HG03575 (cell line): Measurements from ENCODE around the gene CAPN15.

Experiments
- ATAC-seq: cut with Tn5 transposase; IDR thresholded peaks from one replicate; pipeline ENCODE4 v1.9.1; 2021; ENCODE audit not compliant: unreplicated experiment, insufficient number of reproducible peaks, low FRiP score; ENCODE audit errors: extremely low read depth

The CAPN15 gene

DNA sequence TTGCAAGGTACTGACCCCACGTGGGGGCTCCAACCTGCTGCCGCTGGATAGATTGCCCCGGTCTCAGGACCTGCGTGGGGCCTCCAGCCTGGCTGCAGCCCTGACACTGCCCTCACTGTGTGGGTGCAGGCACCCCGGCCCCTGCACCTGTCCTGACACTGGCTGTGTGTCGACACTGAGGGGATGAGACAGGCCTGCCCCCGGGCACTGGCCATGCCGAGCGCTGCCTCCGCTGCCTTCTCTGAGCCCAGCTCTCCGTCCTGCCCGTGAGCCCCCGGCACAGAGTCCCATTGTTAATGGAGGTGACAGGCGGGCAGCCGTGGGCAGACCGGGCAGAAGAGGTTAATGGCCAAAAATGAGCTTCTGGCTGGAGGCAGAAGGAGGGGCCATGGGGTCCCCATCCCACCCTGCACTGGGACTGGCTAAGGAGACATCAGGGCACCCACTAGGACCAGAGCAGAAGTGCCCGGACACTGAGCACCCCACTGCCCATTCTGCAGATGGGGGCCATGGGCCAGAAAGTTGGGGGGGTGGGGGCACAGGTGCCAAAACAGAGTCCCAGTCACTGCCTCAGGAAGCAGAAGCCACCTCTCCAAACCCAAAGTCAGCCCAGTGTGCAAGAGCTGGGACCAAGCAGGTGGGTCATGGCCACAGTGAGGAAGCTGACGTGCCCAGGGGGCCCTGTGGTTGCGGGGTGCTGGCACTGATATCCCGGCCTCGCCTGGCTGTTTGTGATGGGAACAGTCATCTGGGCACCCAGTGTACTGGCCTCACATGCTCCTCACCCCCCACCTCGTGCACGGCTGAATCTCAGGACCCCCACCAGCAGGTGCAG is 30.2 kb downstream of the CAPN15 start:
- no peak for ATAC-seq

DNA sequence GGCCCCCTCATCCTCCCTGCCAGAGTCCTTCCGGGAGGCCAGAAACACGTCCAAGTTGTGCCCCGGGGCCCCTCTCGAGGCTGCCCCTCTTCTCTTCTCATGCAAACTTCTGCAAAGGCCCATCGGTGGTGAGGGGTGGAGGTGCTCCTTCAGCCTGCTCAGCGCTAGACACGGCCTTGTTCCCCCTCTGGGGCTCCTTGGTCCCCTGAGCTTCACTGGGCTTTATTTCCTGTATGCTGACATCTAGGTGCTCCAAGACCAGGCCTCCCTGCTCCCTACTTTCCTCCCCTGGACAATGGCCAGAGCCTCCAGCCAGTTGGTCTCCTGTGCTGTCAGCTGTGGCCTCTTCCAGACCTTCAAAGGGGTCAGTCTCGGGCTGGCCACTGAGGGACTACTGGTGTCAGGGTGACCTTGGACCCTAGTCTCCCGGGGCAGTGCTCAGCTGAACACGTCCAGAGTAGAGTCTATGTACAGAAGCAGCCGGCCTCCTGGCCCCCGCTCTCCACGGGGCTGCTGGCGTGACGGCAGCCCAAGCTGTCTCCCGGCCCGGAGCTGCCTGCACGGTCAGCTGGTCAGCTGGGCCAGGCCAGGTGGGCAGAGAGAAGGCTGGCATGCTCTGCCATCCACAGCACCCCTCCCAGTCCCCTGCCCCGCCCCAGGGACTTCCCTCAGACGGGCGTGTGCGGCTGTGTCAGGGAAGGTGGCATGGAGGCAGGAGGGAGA is 30.9 kb downstream of the CAPN15 start:
- no peak for ATAC-seq

DNA sequence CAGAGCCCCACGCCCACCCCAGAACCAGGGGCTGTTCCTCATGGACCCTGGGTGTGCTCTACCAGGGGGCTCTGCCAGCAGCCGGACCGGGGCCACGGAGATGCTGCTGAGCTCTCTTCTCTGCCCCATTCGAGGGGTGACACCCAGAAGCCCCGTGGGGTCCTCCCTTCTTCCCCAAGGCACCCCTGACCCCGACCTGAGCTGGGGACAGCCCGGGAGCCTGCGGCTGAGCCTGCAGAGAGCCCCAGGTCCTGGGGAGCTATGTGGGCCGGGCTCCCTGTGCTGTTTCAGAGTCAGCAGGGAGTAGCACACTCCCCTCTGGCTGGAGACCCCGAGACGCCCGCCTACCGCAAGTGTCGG is 31.5 kb downstream of the CAPN15 start:
- ATAC-seq = no peak

- ATAC-seq = no peak
Observed at GRCh38 chr16:559411-560203, 32.1 kb downstream of the CAPN15 start.

DNA sequence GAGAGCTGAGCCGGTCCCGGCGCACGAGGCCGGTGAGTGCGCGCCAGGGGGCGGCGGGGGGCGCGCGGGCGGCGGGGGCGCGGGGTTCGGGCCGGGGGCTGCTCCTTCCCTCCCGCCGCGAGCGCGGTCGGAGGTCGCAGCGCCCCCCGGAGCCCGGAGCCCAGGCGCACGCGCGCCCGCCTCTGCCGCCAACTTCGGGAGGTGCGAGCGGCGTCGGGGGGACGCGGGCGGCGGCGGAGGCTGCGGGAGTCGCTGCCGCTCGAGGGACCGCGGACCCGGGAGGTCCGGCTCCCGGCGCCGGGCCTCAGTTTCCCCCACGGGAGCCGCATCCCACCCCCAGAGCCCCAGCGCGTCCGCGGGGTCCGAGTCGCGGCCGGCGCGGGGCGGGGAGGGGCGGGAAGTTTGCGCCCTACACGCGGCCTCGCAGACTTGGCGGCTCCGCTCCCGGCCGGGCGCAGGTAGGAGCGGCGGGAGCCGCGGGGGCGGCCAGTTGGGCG is 32.7 kb downstream of the CAPN15 start, which contains the start of gene PRR35:
PRR35 (plus strand) TSS at position 191 of the 497 bp plus-strand sequence. CDS start 2,901 bp downstream, outside the sequence.
- no peak for ATAC-seq

DNA sequence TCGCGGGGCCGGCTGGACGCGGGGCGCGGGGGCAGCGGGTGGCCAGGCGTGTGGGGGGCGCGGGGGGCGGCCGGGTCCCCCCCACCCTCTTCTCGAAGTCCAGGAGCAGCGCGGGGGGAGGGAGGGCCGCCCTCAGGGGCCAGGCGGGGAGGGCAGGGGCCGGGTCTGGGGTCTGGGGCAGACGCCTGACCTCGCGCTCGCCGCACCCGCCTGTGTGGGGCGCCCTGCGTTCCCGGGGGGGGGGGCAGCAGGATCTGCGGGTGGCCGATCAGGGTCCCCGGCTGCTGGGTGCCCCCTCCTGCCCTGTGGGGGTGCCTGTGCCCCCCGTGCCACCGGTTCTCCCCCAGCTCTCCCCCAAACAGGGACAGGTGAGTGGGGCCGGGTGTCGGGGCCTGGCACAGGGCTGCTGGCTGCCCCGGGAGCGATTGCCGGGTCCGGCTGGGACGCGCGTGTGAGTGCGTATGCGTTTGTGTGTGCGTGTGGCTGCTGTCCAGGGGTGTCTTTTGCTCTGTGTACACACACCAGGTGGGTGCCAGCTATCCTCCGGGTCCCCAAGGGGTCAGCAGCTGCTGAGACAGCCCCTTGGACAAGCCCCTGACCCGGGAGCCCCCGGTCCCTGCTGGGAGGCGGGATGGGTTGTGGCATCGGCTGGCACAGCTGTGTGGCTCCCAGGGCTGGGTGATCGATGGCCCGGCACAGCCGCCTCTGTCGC is 33.3 kb downstream of the CAPN15 start:
- ATAC-seq = no peak

- no peak for ATAC-seq
Observed at GRCh38 chr16:561413-561794, 33.9 kb downstream of the CAPN15 start.

GRCh38 chr16:561957-562938 is 34.7 kb downstream of the CAPN15 start:
- ATAC-seq = no peak

DNA sequence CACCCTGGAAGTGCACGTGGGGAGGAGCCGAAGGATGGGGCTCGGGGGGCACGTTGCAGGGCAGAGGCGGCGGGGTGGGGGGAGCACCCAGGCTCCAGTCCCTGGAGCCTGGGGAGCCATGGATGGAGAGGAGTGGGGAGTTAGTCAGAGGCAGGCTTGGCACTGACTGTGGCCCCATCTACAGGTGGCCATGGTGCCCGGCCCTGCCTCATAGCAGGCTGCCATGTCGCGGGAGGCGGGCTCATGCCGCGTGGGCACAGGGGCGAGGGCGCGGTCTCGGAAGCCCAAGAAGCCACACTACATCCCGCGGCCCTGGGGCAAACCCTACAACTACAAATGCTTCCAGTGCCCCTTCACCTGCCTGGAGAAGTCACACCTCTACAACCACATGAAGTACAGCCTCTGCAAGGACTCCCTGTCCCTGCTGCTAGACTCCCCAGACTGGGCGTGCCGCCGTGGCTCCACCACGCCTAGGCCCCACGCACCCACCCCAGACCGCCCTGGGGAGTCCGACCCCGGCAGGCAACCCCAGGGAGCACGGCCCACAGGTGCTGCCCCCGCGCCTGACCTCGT is 35.6 kb downstream of the CAPN15 start:
- ATAC-seq = no peak

- no peak for ATAC-seq
Observed at GRCh38 chr16:564690-565418, 37.3 kb downstream of the CAPN15 start.

DNA sequence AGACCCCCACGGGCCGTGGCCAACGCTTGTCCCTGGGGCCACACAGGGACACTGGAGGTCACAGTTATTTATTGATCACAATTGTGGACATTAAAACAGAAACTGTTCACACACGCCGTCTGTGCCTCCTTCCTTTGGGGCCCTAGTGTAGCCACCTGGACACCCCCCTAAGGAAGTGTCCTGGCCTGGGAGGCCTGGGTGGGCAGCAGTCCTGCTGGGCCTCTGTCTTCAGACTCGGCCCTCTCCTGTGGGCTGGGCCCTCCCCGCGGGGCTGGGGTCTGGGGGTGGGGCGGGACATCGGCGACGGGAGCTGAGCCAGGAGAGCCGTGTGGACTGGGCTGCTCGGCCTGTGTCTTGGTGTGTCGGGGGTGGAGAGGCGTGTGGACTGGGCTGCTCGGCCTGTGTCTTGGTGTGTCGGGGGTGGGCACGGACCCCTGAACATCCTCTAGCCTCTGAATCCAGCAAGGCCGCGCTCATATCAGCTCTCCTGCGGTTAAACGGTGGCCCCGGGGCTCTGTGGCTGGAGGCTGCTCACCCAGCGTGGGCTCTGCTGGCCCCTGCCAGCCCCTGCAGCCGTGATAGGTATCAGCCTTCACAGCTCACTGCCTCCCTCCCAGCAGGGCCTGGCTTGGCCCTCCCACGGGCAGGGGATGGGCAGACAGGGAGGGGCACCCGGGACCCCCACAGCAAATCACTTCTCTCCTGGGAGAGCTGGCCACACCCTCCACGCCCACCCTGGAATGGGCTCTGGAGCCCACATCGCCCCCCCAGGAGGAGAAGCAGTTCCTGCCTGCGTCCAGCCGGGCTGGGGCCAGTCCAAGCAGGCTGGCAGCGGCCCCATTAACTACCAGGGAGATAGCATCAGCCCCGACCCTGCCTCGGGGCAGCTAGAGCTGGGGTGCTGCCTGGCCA is 38.2 kb downstream of the CAPN15 start:
- ATAC-seq = no peak

- ATAC-seq = no peak
Observed at GRCh38 chr16:566475-567372, 39.2 kb downstream of the CAPN15 start, which contains the start of gene NHLRC4. Gene NHLRC4 (plus strand): TSS chr16:567005. CDS start chr16:568048, 1,043 bp downstream.

- ATAC-seq = no peak
Observed at GRCh38 chr16:567373-568256, 40.1 kb downstream of the CAPN15 start.
